ENCODE results near the gene YLPM1.

The YLPM1 gene

GRCh38 chr14:74841230-74842207, 78.4 kb downstream of the YLPM1 start:
- DNase-seq: no peak

DNA sequence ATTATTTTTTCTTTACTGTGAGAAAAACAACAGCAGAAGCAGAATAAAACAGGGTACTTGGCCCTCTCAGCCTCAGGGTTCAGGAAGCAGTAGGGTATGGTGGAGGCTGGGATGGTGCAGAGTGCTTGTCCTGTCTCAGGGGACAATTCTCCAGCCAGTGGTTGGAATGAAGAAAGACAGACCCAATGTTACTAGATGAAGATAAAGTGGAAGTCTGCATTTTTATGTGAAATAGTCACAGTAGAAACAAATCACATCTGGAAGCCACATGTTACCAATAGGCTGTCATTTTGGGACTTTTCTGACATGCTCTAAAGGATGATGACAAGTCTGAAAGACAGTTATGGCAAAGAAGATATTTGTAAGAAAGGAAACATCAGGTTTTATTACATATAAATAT, 80.5 kb downstream of the YLPM1 start:
- no peak for DNase-seq

GRCh38 chr14:74846168-74846567, 83.1 kb downstream of the YLPM1 start:
- DNase-seq: no peak

DNA sequence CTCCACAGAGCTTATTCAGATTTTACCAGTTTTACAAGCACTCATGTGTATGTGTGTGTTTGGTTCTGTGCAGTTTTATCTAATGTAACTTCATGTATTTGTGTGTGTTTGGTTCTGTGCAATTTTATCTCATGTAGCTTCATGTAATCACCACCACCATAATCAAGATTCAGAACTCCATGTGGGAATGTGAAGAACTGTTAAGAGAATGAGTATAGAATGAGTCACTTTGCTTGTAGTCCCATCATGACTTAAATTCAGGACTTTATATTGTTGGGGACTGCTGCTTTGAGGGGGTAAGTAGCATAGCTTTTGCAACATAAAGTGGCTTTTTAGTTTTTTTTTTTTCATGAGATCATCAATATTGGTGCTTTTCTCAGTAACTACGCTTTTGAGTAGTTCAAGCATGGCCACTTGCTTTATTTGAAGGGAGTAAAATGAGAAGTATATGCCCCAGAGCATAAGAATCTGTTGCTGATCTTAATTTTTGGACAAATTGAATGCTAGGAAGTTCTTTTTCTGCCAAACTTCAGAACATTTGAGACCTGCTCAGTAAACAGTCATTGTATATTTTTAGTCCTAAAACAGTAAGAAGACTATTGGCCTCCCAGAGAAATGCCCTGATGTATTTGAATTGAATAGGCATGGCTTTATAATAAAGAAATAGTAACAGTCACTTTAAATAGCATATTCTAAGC, 84.0 kb downstream of the YLPM1 start:
- DNase-seq: no peak

GRCh38 chr14:74848768-74849167, 85.7 kb downstream of the YLPM1 start:
- no peak for DNase-seq

DNA sequence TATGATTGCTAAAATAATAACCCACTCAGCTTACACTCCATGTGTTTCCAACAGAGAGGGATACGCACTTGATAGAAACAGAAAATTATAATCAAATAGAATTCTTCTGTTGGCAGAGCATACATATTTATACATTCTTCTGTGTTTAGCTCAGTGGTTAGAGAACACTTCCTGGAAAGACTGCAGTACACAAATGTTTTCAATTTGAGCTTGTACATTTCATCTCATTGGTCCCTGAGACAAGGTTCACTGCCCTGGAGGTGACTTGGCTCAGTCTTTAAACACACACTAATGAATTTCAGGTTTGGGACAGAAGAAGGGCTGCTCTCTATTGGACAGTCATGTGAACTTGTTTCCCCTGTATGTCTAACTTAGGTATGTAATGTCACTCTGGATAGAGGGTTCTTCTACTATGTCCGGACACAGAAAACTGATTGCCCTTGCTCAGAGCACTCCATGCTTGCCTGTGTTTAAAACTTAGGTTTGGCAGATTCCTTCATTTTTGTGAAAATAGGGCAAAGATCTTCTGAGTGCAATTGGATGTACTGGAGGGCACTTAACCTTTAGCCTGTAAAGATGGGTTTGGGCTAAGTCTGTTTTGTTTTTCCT, 89.9 kb downstream of the YLPM1 start:
- no peak for DNase-seq

- no peak for DNase-seq
Observed at GRCh38 chr14:74853581-74853980, 90.5 kb downstream of the YLPM1 start.

- no peak for DNase-seq
Observed at GRCh38 chr14:74855021-74855420, 91.9 kb downstream of the YLPM1 start.

DNA sequence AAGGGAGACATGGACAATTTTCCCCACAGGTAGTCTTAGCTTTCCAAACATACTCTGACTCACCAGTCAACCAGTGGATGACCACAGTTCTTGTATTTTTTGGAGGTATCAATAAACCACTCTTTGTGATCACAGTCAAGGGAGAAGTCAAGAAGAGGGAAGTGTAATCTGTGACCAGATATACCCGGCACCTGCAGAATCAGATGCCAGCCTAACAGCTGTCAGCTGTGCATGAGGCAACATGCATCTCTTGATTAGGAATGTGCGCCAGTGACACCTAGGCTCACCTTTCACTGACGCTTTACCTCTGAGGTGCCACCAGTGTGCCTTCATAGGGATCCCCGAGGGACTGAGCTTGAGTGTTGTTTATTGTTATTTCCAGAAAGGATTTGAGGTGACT, 92.8 kb downstream of the YLPM1 start:
- no peak for DNase-seq

- DNase-seq: no peak
Observed at GRCh38 chr14:74856366-74856765, 93.2 kb downstream of the YLPM1 start.

- DNase-seq: no peak
Observed at GRCh38 chr14:74858022-74858421, 94.9 kb downstream of the YLPM1 start.

DNA sequence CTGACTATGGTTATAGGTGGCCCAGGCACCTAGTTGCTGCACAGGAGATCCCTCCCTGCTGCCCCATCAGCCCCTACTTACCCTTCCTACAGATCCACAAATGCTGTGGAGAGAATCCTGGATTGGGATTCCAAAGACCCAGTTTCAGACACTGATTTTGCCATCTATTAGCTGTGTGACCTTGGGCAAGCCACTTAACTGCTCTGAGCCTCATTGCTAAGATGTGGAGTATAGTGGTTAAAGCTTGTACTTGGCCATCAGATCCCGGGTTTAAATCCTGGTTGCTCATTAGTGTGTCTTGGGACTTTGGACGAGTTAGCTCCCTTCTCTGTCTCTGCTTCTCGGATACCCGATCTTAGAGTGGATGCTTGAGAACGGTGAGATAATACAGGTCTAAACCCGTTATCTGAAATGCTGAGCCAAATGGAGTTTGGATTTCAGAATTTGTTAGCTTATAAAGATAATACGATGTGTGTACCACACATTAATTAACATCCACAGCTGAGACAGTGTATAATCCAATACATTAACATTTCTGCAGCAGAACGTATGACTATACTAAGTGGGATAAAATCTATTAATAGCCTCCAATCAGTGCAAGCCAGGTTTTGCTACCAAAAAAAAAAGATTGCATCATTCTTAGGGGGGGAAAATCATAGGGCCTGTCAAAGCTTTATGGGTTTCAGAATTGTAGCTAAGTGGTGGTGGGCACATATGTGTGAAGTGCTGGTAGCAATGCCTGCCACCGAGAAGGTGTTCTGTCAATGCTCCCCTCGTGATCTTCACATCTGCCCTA, 96.8 kb downstream of the YLPM1 start:
- DNase-seq: no peak

DNA sequence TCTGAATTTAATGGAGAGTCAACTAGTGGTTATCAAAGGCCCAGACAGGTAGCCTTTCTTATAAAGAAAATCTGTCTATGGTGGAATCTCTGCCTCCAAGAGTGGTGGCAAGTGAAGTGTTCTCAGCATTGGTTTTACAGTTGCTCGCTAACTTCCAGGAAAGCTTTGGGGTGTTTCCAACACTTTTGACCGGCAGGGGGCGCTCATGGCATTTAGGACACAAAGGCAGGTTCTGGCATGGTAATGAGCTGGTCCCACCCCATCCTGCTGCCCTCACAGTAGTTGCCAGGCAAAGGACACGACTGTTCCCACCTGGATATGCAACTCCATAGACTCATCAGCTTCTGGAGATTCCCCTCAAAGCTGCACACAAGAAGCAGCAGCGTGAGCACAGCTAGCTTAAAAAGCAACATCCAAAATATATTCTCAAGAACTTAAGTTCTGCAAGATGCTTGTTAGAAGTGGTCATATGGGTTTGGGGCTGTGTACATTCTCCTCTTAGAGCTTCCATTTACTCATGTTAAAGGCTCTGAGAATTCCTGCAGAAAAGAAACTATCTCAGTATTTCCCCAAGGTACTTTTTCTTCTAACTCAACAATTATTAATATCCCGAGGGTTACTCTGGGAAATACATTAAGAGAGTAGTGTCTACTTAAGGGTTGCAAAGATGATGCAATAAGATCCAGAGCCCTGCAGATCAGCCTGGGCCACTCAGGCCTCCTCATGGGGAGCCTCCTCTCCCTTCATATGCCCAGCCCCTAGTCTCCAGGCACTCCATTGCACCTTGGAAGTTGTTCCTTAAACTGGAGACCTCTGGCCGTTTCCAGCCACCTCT, 98.0 kb downstream of the YLPM1 start:
- DNase-seq: peak; percentile 22 to 52

DNA sequence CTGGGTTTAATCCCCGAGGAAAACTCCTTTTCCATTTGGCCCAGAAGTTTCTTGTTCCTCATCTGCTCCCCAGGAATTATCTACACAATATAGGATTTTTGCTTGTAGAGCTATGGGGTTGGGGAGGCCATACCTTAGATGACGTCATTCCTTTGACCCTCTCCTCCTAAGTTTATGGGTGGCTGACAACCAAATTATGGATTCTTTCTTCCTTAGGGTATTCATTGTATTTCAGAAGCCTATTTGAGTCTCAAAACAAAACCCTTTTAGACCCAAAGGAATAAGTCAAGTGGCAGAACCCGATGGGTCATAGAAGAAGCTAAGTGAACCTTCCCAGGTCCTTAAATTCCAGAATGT, 98.6 kb downstream of the YLPM1 start:
- DNase-seq: no peak

DNA sequence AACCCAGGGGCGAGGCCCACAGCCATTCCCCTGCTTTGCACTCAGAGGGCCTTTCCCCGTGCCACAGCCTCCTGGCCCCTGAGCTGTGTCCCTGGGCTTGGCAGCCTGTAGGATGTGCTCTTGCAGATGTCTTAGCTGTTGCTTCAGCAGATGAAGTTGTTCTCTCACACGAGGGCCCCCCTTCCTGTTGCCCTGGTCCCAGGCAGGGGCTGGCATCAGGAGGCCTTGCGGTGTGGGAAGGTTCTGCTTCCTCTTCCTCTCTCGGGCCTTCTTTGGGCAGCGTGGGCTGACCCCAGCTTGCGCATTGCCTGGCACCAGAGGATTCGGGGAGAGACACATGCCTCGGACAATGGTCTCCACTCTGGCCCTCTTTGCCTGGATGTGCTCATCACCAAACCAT, 100.2 kb downstream of the YLPM1 start:
- no peak for DNase-seq

GRCh38 chr14:74864198-74864597, 101.1 kb downstream of the YLPM1 start:
- DNase-seq: no peak

DNA sequence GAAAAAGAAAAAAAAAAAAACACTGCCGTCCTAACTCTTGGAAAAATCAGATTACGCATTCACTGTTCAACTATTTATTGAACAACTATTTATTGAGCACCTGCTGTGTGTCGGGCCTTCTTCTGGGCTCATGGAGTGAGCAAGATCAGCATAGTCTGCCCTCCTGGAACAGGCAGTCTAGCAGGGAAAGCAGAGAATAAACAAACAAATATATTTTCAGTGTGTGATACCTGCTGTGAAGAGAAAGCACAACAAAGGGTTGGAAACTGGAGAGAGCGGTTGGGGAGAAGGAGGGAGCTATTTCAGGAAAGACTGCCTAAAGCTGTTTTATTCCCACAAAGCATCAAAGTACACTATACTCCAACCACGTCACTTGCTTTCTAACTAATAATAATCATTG, 102.0 kb downstream of the YLPM1 start:
- DNase-seq: no peak

- DNase-seq: no peak
Observed at GRCh38 chr14:74866708-74867389, 103.7 kb downstream of the YLPM1 start.

GRCh38 chr14:74867673-74868072, 104.6 kb downstream of the YLPM1 start:
- peak in 1 of 2 experiments; percentile 27 for DNase-seq

GRCh38 chr14:74868739-74869138, 105.6 kb downstream of the YLPM1 start:
- no peak for DNase-seq

DNA sequence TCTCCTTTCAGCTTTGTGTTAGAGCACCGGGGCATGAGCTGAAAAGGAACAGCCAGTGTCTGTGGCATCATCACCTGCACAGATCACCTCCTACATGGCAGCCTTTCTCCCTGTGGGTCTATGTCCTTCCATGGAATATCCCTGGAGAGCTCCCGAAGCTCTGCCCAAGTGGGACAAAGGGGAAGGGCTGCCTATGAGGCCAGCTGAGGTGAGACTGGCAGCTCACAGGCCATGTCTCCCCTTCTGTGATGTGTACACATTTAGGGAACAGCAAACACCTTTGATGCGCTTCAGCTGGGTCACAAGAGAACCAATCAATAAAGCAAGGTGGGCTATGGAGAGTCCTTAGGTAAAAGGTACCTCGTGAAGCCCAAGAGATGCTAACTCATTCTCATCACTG, 108.7 kb downstream of the YLPM1 start:
- DNase-seq: no peak

Measured in cerebellar nuclear complex (tissue), 1 donor.